Measurements from ENCODE around the gene TMCO4. TPM values are rescaled to one million over a fixed set of nuclear protein-coding genes. Genes with fewer than 3 reads are reported as not detected.

Gene TMCO4
- total RNA-seq, 1 donor from 2014 or later: 10.0 TPM

DNA sequence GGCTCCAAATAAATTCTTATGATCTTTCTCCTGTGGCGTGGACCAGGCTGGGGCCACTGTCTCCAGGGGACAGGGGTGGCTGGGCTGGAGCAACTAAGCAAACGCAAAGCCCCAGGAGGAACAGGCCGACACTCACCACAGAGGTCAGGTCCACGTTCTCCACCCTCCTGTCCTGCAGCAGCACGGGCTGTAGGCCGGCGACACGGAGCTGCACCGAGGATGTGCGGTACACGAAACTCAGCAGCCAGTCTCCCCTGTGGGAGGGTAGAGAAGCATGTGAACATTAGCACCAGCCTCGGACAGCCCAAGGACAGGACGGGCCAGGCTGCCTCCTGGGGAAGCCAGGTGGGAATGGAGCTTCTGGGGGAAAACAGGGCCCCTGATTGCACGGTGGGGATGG lies 105.4 kb downstream of the TMCO4 start:
- DNase-seq (ENCODE audit: low spot score): no peak

DNA sequence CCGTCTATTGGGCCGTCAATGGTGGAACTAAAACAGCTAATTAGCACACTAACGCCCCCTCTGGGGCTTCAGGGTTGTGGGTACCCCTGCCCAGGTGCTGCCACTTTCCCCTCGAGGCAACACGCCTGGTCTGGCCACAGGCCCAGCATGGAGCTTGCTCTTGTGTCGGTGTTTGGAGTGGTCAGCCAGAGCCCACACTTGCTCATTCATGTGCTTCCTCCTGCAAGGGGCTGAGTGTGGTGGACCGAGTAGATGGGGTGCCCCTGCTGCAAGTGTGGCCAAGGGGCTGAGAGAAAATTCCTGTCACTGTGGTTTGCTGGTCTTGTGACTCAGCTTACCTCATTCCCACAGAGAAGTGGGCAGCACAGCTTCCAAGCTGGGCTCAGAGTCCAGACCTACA lies 109.4 kb downstream of the TMCO4 start:
- Mint-ChIP-seq H3K27me3 (ENCODE audit: low read depth) (no peaks in the 10 kb centered on the region), H3K9me3 (ENCODE audit: low read depth) (no peaks in the 10 kb centered on the region), H3K36me3 (ENCODE audit: low read depth) (peaks cover 5% of the 10 kb centered on the region), H3K27ac (ENCODE audit: unreplicated experiment) (no peak overlapping the region), H3K4me1 (ENCODE audit: low read depth) (no peaks in the 10 kb centered on the region), H3K4me3 (ENCODE audit: unreplicated experiment) (no peak overlapping the region)
- TF ChIP-seq, protein P1, sequence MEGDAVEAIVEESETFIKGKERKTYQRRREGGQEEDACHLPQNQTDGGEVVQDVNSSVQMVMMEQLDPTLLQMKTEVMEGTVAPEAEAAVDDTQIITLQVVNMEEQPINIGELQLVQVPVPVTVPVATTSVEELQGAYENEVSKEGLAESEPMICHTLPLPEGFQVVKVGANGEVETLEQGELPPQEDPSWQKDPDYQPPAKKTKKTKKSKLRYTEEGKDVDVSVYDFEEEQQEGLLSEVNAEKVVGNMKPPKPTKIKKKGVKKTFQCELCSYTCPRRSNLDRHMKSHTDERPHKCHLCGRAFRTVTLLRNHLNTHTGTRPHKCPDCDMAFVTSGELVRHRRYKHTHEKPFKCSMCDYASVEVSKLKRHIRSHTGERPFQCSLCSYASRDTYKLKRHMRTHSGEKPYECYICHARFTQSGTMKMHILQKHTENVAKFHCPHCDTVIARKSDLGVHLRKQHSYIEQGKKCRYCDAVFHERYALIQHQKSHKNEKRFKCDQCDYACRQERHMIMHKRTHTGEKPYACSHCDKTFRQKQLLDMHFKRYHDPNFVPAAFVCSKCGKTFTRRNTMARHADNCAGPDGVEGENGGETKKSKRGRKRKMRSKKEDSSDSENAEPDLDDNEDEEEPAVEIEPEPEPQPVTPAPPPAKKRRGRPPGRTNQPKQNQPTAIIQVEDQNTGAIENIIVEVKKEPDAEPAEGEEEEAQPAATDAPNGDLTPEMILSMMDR (IDR thresholded peaks at IDR 0.05): no peak
- DNase-seq (ENCODE audit: low spot score): no peak

More for the DNA sequence above, 105.4 kb downstream of the TMCO4 start:
- Mint-ChIP-seq H3K4me3 (ENCODE audit: unreplicated experiment) (no peak overlapping the region), H3K9me3 (ENCODE audit: low read depth) (no peaks in the 10 kb centered on the region), H3K27me3 (ENCODE audit: low read depth) (no peaks in the 10 kb centered on the region), H3K36me3 (ENCODE audit: low read depth) (peaks cover 8% of the 10 kb centered on the region), H3K27ac (ENCODE audit: unreplicated experiment) (no peak overlapping the region), H3K4me1 (ENCODE audit: low read depth) (no peaks in the 10 kb centered on the region)
- TF ChIP-seq, protein P1 (IDR thresholded peaks at IDR 0.05): no peak

DNA sequence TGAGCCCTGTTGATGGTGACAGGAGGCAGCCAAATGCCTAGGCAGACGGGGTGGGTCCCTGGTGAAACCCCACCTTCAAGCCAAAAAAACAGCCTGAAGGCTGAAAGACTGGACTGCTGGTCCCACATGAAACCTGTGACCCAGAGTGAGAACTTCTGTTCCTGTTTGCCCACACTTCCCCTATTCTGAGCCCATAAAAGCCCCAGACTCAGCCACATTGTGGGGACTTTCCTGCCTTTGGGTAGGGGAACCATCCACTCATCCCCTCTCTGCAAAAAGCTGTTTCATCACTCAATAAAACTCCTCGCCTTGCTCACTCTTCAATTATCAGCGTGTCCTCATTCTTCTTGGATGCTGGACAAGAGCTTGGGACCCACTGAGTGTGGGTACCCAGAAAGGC lies 109.9 kb downstream of the TMCO4 start:
- H3K4me1 Mint-ChIP-seq (ENCODE audit: low read depth): no peaks in the 10 kb centered on the region
- H3K27me3 Mint-ChIP-seq (ENCODE audit: low read depth): no peaks in the 10 kb centered on the region
- no peak overlapping the region for H3K27ac Mint-ChIP-seq (ENCODE audit: unreplicated experiment)
- H3K36me3 Mint-ChIP-seq (ENCODE audit: low read depth): peaks cover 5% of the 10 kb centered on the region
- no peaks in the 10 kb centered on the region for H3K9me3 Mint-ChIP-seq (ENCODE audit: low read depth)
- no peak overlapping the region for H3K4me3 Mint-ChIP-seq (ENCODE audit: unreplicated experiment)
- DNase-seq (ENCODE audit: low spot score): no peak
- TF ChIP-seq, protein P1 (IDR thresholded peaks at IDR 0.05): no peak

DNA sequence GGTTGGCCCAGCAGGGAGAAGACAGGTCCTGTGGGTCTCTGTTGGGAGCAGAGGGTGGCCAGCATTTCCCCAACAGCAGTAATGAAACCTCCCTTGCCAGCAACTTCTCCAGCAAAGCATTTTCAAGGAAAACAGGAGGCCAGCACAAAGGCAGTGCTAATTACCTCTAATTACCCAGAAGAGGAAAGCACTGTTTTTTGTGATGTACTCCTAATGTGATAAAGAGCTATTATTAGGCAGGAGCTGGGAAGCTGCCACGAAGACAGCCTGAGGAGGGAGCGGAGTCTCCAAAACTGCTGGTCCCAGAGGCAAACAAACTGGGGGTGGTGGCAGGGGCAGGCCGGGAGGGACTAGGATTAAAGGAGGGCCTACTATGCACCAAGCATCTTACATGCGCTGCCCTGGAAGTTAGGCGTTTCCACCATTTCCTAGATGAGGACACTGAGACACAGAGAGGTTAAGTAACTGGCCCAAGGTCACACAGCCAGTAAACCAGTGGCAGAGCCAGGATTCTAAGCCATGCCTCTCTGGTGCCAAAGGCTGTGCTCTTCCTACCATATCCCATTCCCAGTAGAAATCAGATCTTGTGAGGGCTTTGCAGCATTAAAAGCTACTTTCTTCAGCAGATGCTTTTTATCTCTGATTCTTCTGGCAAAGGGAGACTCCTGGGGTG lies 110.5 kb downstream of the TMCO4 start:
- TF ChIP-seq, protein P1 (IDR thresholded peaks at IDR 0.05): no peak
- no peak for DNase-seq (ENCODE audit: low spot score)
- H3K36me3 Mint-ChIP-seq (ENCODE audit: low read depth): peaks cover 2% of the 10 kb centered on the region
- no peak overlapping the region for H3K27ac Mint-ChIP-seq (ENCODE audit: unreplicated experiment)
- no peak overlapping the region for H3K4me3 Mint-ChIP-seq (ENCODE audit: unreplicated experiment)
- H3K9me3 Mint-ChIP-seq (ENCODE audit: low read depth): no peaks in the 10 kb centered on the region
- H3K4me1 Mint-ChIP-seq (ENCODE audit: low read depth): no peaks in the 10 kb centered on the region
- no peaks in the 10 kb centered on the region for H3K27me3 Mint-ChIP-seq (ENCODE audit: low read depth)

DNA sequence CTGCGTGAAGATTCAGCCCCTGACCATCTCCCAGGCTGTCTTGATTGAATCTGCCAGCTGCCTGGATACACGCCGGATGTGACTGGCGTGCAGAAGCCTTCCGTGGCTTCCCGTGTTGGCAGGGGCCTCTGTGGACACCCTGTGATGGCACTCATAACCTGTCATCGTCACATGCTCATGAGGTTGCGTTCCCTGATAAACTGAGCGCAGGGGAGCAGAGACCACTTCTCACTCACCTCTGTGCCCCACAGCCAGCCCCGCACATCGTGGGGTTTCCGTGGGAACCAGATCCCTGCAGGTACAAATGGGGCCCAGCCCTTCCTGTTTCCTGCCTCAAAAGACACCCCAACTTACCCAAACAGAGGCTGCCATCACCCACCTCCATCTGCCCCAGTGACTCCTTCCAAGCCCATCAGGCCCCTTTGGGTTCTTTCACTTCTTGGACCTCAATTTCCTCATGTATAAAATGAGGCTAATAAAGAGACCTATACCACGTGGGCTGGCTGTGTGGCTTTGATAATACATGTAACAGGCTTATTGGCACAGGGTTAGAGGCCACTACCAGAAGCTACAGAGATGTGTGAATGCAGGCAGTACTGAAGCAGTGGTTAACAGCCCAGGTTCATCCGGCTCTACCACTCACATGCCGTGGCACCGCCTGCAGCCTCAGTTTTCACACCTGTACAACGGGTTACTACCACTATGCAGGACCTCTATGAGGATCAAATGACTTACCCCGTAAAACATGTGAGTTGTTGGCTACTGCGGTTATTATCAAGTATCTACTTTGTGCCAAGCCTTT lies 111.5 kb downstream of the TMCO4 start:
- no peak for DNase-seq (ENCODE audit: low spot score)
- TF ChIP-seq, protein P1 (IDR thresholded peaks at IDR 0.05): no peak
- Mint-ChIP-seq H3K36me3 (ENCODE audit: low read depth) (peaks cover 1% of the 10 kb centered on the region), H3K27me3 (ENCODE audit: low read depth) (no peaks in the 10 kb centered on the region), H3K4me3 (ENCODE audit: unreplicated experiment) (no peak overlapping the region), H3K9me3 (ENCODE audit: low read depth) (no peaks in the 10 kb centered on the region), H3K27ac (ENCODE audit: unreplicated experiment) (no peak overlapping the region), H3K4me1 (ENCODE audit: low read depth) (no peaks in the 10 kb centered on the region)
